DND-41 (cell line): ENCODE measurements around the gene SART3.

ENCODE experiments used
- EZH2 ChIP-seq: IDR thresholded peaks from 3 replicates; pipeline ENCODE4 v1.6.1; 2012; ENCODE audit warnings: borderline replicate concordance, low read depth, mild to moderate bottlenecking, moderate library complexity, low read length, inconsistent platforms; ENCODE audit not compliant: severe bottlenecking
- TF ChIP-seq, protein P1 (sequence below): IDR thresholded peaks from 2 replicates; pipeline ENCODE4 v1.5.1; 2012; ENCODE audit warnings: borderline replicate concordance, low read length, moderate library complexity, mild to moderate bottlenecking; ENCODE audit not compliant: poor library complexity, severe bottlenecking; ENCODE audit errors: extremely low read depth

DNA sequence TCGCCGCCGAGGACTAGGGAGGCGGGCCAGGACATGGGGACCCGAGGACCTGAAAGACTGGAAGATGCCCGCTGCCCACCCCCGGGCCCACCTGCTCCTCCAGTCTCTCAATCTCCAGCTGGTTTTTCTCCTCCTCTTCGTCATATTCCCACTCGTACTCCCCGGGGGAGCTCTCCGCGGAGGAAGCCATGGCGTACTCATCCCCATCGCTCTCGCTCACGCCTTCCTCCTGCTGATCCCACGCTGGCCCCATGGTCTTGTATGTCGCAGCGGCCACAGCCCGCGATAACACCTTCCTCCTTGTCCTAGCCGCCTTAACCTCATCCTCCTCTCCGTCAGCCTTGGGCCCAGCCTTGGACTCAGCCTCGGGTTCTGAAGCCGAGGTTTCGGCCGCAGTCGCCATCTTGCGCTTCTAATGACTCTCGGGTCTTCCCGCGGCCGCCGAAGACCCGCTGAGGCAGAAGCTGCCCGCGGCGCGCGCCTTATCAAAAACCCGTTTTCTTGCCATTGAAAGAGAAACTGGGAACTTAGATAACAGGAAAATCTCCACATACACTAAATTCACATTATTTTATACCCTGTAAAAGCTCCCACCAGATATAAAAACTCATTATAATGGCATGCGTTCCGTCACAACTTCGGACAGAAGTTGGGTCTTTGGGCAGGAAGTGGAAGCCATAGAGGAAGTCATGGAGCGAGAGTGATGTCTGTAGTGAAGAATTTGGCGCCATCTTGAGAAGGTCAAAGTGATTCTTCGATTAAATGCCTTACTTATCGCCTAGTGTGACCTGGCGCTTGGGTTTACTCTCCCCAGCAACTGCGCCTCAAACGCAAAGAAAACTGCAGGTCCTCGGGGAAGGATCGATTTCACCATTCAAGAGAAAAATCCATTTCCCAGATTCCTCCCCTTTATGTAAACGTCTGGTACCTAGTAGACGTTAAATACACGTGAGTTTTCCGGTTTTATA is at the start of gene SART3:
- TF ChIP-seq, protein P1, sequence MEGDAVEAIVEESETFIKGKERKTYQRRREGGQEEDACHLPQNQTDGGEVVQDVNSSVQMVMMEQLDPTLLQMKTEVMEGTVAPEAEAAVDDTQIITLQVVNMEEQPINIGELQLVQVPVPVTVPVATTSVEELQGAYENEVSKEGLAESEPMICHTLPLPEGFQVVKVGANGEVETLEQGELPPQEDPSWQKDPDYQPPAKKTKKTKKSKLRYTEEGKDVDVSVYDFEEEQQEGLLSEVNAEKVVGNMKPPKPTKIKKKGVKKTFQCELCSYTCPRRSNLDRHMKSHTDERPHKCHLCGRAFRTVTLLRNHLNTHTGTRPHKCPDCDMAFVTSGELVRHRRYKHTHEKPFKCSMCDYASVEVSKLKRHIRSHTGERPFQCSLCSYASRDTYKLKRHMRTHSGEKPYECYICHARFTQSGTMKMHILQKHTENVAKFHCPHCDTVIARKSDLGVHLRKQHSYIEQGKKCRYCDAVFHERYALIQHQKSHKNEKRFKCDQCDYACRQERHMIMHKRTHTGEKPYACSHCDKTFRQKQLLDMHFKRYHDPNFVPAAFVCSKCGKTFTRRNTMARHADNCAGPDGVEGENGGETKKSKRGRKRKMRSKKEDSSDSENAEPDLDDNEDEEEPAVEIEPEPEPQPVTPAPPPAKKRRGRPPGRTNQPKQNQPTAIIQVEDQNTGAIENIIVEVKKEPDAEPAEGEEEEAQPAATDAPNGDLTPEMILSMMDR = no peak
- no peak for TF ChIP-seq EZH2
